ENCODE data around the gene C14orf93.

GRCh38 chr14:22973217-22974032, 36.5 kb downstream of the C14orf93 start:
- peak; percentile 76 for TF ChIP-seq CTCF (IDR thresholded peaks at IDR 0.05; ENCODE audit: low read length)
- TF ChIP-seq EZH2 (IDR thresholded peaks at IDR 0.05; ENCODE audit: borderline replicate concordance, low read length), result no peak
